ENCODE measurements around the gene JMJD6. TPM values are rescaled to one million over a fixed set of nuclear protein-coding genes. Genes with fewer than 3 reads are reported as not detected.

The JMJD6 gene
- total and polyA plus RNA-seq, 9 of the 15 experiments (the other 6 are each of a cell fraction or from before 2014, with no cell fraction given): 2.5 to 52.3 (median 36.3) TPM

GRCh38 chr17:76736349-76737081 lies 10.1 kb upstream of the JMJD6 start (continued):
- TF ChIP-seq SMC3 (conservative IDR thresholded peaks at IDR 0.05; ENCODE audit: insufficient read depth, low read depth, low read length) (no peak), POLR2AphosphoS5 (IDR thresholded peaks at IDR 0.05; ENCODE audit: control insufficient read depth, insufficient read depth, low read depth, low read length) (no peak), ZBTB11 (CRISPR knock-in tag; IDR thresholded peaks at IDR 0.05) (no peak), NKRF (IDR thresholded peaks at IDR 0.05; ENCODE audit: borderline replicate concordance) (peak; percentile 10; the same call in 1 of the 2 replicates), POU5F1 (IDR thresholded peaks at IDR 0.05; ENCODE audit: borderline replicate concordance, low read depth, low read length, partially characterized antibody) (no peak), TRIM28 (IDR thresholded peaks at IDR 0.05) (no peak), PHF20 (IDR thresholded peaks at IDR 0.05; ENCODE audit: partially characterized antibody) (no peak), ZNF592 (IDR thresholded peaks at IDR 0.05) (no peak; the same call in 1 of the 2 replicates), NRF1 (conservative IDR thresholded peaks at IDR 0.05 in 1 of 2, IDR thresholded peaks at IDR 0.05 in 1 of 2) (peak; percentile 58 to 63; a peak in 3 of 4 replicates), ZNF561 (CRISPR knock-in tag; conservative IDR thresholded peaks at IDR 0.05) (0 out of 2 replicates have a peak, but pooled peaks have one; percentile 37), LCOR (CRISPR knock-in tag; IDR thresholded peaks at IDR 0.05) (no peak), HDAC3 (IDR thresholded peaks at IDR 0.05; ENCODE audit: borderline replicate concordance, partially characterized antibody) (no peak), ZNF282 (CRISPR knock-in tag; IDR thresholded peaks at IDR 0.05) (no peak), ZNF121 (CRISPR knock-in tag; conservative IDR thresholded peaks at IDR 0.05) (no peak), ZC3H11A (IDR thresholded peaks at IDR 0.05; ENCODE audit: low read depth, low read length) (peak; percentile 94), TCF15 (CRISPR knock-in tag; IDR thresholded peaks at IDR 0.05) (no peak)
